ENCODE results near the gene MARCHF3.
"Not testable (repeated sequence)": the region's sequence is repeated elsewhere in the genome, so short reads cannot be mapped to it uniquely, and the experiment has no call there.

The MARCHF3 gene

DNA sequence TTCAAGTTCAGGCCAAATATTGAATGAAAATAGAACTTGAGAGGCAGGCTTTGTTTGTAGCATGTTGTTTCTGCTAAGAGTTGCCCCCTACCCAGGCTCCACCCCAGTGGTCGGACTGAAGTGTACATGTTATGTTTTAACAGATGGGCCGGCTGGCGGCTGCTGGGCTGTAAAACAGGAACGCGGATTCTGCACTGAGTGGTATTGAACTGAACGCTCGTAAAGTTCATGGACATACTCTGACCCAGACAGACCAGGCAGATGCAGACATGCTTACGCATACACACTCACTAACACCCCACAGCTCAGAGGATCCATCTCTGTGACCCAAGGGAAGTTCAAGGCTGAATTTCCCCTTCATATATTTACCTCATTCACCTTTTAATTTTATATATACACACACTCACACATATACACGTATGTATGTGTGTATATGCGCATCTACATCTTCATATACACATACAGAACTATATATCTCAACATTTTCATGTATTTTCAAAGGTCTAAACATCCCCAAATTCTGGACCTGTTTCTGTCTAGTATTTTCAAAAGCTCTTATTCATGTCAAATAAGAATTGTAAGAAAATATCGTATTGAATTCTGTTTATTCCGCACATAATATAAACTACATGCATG lies 1.4 kb downstream of the MARCHF3 start:
- peak; percentile 46 for DNase-seq (ENCODE audit: extremely low spot score)
- ChIA-PET CTCF (interaction anchor here (0.7 to 1.3 kb wide), 4 partner anchors 16 to 434 kb away, joined by 3 to 8 read pairs (median 4); partner anchors contain the start of gene ALDH7A1), POLR2A (interaction anchor here (1.2 to 1.6 kb wide), 2 partner anchors 44 to 251 kb away, joined by 3 to 6 read pairs; no protein-coding TSS in a partner anchor)
- TF ChIP-seq PKNOX1 (IDR thresholded peaks at IDR 0.05) (no peak), ELF4 (IDR thresholded peaks at IDR 0.05) (no peak), FOXA1 (IDR thresholded peaks at IDR 0.05) (no peak), BHLHE40 (IDR thresholded peaks at IDR 0.05; ENCODE audit: borderline replicate concordance) (no peak)

- ChIA-PET POLR2A (no interaction called here), CTCF (no interaction called here)
- no peak for DNase-seq (ENCODE audit: extremely low spot score)
- TF ChIP-seq SUZ12 (IDR thresholded peaks at IDR 0.05) (no peak), NFRKB (IDR thresholded peaks at IDR 0.05) (no peak), TARDBP (IDR thresholded peaks at IDR 0.05) (no peak), HDGF (IDR thresholded peaks at IDR 0.05; ENCODE audit: borderline replicate concordance) (no peak), FOXA1 (IDR thresholded peaks at IDR 0.05) (no peak), FOXM1 (IDR thresholded peaks at IDR 0.05; ENCODE audit: borderline replicate concordance) (no peak), ELF4 (IDR thresholded peaks at IDR 0.05) (no peak), BHLHE40 (IDR thresholded peaks at IDR 0.05; ENCODE audit: borderline replicate concordance) (no peak), FOXK2 (IDR thresholded peaks at IDR 0.05) (no peak)
Measured at GRCh38 chr5:127027539-127027938, 2.8 kb downstream of the MARCHF3 start.

DNA sequence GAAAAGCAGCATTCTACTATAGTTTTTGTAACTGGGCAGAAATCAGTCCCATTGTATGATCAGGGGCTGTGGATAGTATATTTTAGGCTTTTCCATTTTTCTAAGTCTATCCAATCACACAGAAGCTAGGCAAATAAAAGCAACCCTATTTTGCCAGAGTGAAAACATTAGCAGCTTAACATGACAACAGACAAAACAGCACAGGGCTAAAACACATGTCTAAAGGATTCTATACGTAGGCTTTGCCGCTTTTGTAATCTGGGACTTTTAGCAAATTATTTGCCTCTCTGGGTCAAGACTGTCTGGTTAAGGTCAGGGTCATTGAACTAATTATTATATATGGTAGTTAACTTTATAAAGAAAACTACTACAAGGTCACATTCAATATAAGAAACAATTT lies 4.2 kb downstream of the MARCHF3 start:
- no peak for TF ChIP-seq ARNT (IDR thresholded peaks at IDR 0.05)
- TF ChIP-seq FOXK2 (IDR thresholded peaks at IDR 0.05) = no peak
- no peak for TF ChIP-seq L3MBTL2 (conservative IDR thresholded peaks at IDR 0.05)
- no peak for DNase-seq (ENCODE audit: extremely low spot score)
- CTCF ChIA-PET = interaction anchor here (0.7 kb wide), 1 partner anchor 14 kb away, joined by 3 read pairs; no protein-coding TSS in a partner anchor
- POLR2A ChIA-PET = no interaction called here

GRCh38 chr5:127025467-127025866 lies 4.9 kb downstream of the MARCHF3 start:
- ChIA-PET POLR2A (no interaction called here), CTCF (no interaction called here)
- TF ChIP-seq NFRKB (IDR thresholded peaks at IDR 0.05) (no peak), L3MBTL2 (conservative IDR thresholded peaks at IDR 0.05) (no peak), CTBP1 (IDR thresholded peaks at IDR 0.05; ENCODE audit: borderline replicate concordance) (no peak), PKNOX1 (IDR thresholded peaks at IDR 0.05) (no peak), TARDBP (IDR thresholded peaks at IDR 0.05) (no peak), FOXM1 (IDR thresholded peaks at IDR 0.05; ENCODE audit: borderline replicate concordance) (no peak), ZNF384 (IDR thresholded peaks at IDR 0.05) (no peak), FOXA1 (IDR thresholded peaks at IDR 0.05) (no peak), FOXK2 (IDR thresholded peaks at IDR 0.05) (no peak), SUZ12 (IDR thresholded peaks at IDR 0.05) (no peak), HDGF (IDR thresholded peaks at IDR 0.05; ENCODE audit: borderline replicate concordance) (no peak), LEF1 (IDR thresholded peaks at IDR 0.05; ENCODE audit: borderline replicate concordance) (no peak)
- DNase-seq (ENCODE audit: extremely low spot score) = no peak

DNA sequence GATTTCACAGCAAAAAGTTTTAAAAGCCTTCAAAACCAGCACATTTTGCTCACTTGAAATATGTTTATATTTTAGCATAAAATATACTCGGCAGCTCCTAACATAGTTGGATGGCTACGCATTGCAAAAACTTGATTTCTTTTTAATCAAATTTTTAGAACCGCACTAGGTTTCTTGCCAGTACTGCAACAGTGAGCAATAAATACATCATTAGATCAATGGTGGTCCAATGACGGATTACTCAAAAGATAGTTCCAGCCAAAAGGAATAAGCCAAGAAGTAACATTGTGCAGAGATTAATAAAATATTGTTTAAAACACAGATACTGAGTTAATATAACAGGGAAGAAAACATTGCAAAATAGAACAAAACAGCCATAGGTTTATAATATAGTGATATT lies 5.5 kb downstream of the MARCHF3 start:
- ChIA-PET CTCF (no interaction called here), POLR2A (interaction anchor here (0.8 kb wide), 1 partner anchor 1014 kb away, joined by 3 read pairs; no protein-coding TSS in a partner anchor)
- TF ChIP-seq LEF1 (IDR thresholded peaks at IDR 0.05; ENCODE audit: borderline replicate concordance) = no peak
- TF ChIP-seq SP1 (IDR thresholded peaks at IDR 0.05) = no peak
- TF ChIP-seq PKNOX1 (IDR thresholded peaks at IDR 0.05) = no peak
- no peak for TF ChIP-seq NFRKB (IDR thresholded peaks at IDR 0.05)
- no peak for TF ChIP-seq ZNF384 (IDR thresholded peaks at IDR 0.05)
- no peak for TF ChIP-seq BHLHE40 (IDR thresholded peaks at IDR 0.05; ENCODE audit: borderline replicate concordance)
- TF ChIP-seq ARNT (IDR thresholded peaks at IDR 0.05) = no peak
- no peak for TF ChIP-seq FOXM1 (IDR thresholded peaks at IDR 0.05; ENCODE audit: borderline replicate concordance)
- no peak for TF ChIP-seq L3MBTL2 (conservative IDR thresholded peaks at IDR 0.05)
- TF ChIP-seq TARDBP (IDR thresholded peaks at IDR 0.05) = no peak
- TF ChIP-seq CTBP1 (IDR thresholded peaks at IDR 0.05; ENCODE audit: borderline replicate concordance) = no peak
- no peak for TF ChIP-seq FOXK2 (IDR thresholded peaks at IDR 0.05)
- no peak for TF ChIP-seq SUZ12 (IDR thresholded peaks at IDR 0.05)
- no peak for TF ChIP-seq HDGF (IDR thresholded peaks at IDR 0.05; ENCODE audit: borderline replicate concordance)
- no peak for TF ChIP-seq ELF4 (IDR thresholded peaks at IDR 0.05)
- no peak for TF ChIP-seq FOXA1 (IDR thresholded peaks at IDR 0.05)
- no peak for DNase-seq (ENCODE audit: extremely low spot score)

DNA sequence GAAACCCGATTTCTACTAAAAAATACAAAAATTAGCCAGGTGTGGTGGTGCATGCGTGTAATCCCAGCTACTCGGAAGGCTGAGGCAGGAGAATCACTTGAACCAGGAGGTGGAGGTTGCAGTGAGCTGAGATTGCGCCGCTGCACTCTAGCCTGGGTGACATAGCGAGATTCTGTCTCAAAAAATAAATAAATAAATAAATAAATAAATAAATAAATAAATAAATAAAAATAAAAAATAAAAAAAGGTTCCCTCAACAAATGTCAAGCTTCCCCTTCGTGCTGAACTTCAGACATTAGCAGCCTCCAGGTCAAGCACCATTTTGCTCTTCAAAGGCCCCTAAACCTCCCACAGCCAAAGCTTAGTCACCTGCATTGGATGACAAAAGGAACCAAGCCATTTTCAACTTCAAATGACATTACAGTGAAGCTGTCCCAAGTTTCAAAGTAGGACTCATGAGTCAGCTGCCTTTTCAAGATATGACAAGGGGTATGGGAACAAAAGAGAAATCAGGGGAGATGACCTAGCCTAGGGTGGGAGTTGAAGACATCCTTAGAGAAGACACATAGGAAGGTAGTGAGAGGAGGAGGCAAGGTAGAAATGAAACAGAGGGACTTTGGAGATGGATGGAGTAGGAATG lies 6.7 kb downstream of the MARCHF3 start:
- DNase-seq (ENCODE audit: extremely low spot score); CTCF ChIA-PET; POLR2A ChIA-PET: not testable (repeated sequence)

DNA sequence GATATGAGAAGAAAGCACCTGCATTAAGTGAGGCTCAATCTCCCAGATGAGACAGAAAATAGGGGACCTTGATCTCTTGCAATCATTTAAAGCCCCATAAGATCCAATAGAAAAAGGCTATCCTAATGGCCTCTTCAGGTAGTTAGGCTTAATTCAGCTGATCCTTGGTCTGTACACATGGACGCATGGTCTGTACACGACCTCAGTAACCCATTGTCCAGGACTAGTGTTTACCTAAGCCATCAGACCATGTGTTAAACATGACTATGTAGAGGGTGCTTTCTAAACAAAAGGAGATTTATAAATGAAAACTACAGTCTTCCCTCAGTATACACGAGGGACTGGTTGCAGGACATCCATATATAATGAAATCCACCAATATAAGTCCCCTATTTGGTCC lies 7.5 kb downstream of the MARCHF3 start:
- ChIA-PET POLR2A (no interaction called here), CTCF (no interaction called here)
- no peak for DNase-seq (ENCODE audit: extremely low spot score)
- TF ChIP-seq L3MBTL2 (conservative IDR thresholded peaks at IDR 0.05) (no peak), CTBP1 (IDR thresholded peaks at IDR 0.05; ENCODE audit: borderline replicate concordance) (no peak), ELF4 (IDR thresholded peaks at IDR 0.05) (no peak), TARDBP (IDR thresholded peaks at IDR 0.05) (no peak), NFRKB (IDR thresholded peaks at IDR 0.05) (no peak), FOXK2 (IDR thresholded peaks at IDR 0.05) (no peak), HDGF (IDR thresholded peaks at IDR 0.05; ENCODE audit: borderline replicate concordance) (no peak), LEF1 (IDR thresholded peaks at IDR 0.05; ENCODE audit: borderline replicate concordance) (no peak), SP1 (IDR thresholded peaks at IDR 0.05) (no peak), ARNT (IDR thresholded peaks at IDR 0.05) (no peak), BHLHE40 (IDR thresholded peaks at IDR 0.05; ENCODE audit: borderline replicate concordance) (no peak), ZNF384 (IDR thresholded peaks at IDR 0.05) (no peak), SUZ12 (IDR thresholded peaks at IDR 0.05) (no peak), PKNOX1 (IDR thresholded peaks at IDR 0.05) (no peak), FOXA1 (IDR thresholded peaks at IDR 0.05) (no peak), FOXM1 (IDR thresholded peaks at IDR 0.05; ENCODE audit: borderline replicate concordance) (no peak)
